HG02610 (cell line): ENCODE measurements around the gene CCDC180.
"Not testable (repeated sequence)": the region's sequence is repeated elsewhere in the genome, so short reads cannot be mapped to it uniquely, and the experiment has no call there.

Source experiments
- ATAC-seq: cut with Tn5 transposase; IDR thresholded peaks from one replicate; pipeline ENCODE4 v1.9.1; 2021; ENCODE audit warnings: mild to moderate bottlenecking, moderate library complexity; ENCODE audit not compliant: unreplicated experiment

The CCDC180 gene

DNA sequence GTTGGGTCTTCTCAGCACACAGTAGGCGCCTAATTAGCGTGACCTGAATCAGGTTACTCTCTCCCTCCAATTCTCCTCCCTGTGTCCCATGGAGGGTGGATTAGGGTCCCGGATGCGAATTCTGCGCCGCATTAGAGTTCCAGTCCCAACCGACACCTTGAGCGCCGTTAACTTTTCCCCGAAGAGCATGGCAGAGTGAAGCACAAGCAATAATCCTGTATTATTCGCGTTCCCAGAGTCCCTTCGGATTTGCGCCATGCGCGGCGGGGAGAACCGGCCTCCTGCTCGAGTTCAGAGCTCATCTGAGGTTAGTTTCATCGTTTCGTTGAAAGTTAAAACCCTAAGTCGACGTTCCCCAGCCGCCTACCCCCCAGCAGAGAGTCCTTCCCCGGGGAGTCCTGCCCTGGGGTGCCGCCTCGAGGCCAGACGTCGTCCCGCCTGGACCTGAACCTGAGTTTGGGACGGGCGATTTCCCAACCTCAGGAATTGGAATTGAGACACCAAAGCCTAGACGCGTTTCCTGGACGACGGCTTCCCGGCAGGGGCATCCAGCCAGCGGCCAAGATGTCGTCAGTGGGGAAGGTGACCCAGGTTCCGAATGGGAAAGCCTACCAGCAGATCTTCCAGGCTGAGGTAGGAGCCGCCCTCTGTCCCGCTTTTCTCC lies at the start of gene CCDC180:
TSS of gene CCDC180 (plus strand) at position 160 of the 664 bp plus-strand sequence. CDS start at position 565, 405 bp downstream.
- ATAC-seq = no peak

DNA sequence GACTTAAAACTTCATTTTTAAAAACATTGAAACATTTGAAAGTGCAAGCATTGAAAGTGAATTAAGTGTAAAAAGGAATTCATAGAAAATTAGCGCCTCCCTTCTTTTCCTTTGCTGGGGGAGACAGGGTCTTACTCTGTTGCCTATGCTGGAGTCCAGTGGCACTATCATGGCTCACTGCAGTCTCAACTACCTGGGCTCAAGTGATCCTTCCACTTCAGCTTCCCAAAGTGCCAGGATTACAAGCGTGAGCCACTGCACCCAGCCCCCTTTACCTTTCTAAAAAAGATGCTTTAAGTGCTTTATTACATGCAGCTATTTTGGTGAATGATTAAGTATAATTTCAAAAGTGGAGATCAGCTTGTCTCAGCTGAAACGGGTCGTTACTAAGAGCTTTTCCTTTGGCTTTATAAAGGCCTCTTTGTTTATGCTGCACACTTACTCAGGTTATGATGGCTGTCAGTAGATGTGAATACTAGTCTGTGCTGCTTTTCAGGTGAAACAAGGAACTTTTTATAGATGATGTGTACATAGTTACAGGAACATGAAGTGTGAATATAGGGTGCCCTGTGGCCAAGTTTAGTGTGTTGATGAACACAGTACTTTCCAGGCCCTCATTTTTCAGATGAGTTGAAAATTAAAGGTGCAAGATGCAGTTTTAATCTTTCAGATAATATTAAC lies 47.5 kb upstream of the CCDC180 start:
- not testable (repeated sequence) for ATAC-seq

DNA sequence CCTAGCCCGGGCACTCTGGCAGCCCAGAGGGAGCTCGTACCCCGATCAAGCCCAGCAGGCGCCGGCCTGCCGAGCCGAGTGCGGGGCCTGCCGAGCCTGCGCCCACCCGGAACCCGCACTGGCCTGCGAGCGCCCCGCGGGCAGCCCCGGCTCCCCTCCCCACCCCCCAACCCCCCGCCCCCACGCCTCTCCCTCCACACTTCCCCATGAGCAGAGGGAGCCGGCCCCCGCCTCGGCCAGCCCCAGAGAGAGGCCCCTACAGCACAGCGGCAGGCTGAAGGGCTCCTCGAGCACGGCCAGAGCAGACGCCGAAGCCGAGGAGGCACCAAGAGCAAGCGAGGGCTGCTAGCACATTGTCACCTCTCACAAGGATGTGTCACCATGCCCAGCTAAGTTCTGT lies 36.2 kb upstream of the CCDC180 start:
- ATAC-seq = no peak

DNA sequence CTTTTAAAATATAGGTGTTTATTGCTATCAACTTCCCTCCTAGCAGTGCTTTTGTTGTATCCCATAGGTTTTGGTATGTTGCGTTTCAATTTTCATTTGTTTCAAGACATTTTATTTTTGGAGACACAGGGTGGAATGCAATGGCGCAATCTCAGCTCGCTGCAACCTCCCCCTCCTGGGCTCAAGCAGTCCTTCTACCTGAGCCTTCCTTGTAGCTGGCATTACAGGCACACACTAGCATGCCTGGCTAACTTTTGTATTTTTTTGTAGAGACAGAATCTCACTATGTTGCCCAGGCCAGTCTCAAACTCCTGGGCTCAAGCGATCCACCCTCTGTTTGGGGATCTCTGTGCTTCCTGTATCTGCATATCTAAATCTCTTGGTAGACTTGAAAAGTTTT lies 35.4 kb upstream of the CCDC180 start:
- ATAC-seq = no peak

DNA sequence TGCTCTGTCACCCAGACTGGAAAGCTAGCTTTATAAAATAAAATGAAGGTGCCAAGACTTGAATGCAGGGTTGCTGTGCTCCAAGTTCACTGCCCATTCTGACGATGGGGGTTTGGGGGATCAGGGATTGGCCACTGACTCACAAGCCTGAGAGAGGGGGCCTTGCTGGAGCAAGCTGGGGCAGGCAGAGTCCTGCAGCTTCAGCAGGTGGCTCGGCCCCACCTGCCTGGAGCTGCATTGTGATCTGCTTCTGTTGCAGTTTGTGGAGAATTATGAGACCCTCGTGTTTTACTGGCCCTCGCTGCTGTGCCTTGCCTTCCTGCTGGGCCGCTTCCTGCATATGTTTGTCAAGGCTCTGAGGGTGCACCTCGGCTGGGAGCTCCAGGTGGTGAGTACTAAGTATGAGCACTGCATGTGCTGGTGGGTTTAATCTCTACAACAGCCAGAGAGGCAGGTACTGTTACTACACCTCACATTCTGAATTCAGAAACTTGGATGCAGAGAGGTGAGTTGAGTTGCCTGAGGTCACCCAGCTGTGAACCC lies 31.1 kb upstream of the CCDC180 start:
- no peak for ATAC-seq

GRCh38 chr9:97277953-97278352 lies 29.5 kb upstream of the CCDC180 start:
- ATAC-seq = no peak

DNA sequence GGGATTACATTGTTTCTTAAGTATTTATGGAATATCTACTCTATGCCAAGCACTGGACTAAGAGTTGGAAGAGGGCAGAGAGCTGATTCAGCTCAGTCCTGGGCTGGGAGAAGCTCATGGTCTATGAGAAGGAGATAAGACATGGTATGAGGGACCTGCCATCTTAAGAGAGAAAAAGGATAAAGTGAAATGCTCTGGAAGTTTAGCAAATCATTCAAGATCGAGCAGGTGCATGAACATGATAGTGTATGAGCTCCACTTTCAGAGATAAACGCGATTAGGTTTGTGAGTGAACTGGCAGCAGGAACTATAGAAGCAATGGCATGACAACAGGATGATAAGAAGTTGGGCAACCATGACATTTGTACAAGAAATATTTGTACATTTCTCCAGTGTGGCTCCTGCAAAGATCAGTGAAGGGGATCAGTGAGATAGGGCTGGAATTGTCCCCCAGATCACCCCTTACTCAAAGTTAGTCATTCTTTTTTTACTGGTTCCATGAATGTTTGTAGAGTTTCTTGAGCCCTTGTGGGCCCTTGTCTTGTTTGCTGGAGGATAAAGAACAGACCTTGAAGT lies 26.6 kb upstream of the CCDC180 start:
- no peak for ATAC-seq

DNA sequence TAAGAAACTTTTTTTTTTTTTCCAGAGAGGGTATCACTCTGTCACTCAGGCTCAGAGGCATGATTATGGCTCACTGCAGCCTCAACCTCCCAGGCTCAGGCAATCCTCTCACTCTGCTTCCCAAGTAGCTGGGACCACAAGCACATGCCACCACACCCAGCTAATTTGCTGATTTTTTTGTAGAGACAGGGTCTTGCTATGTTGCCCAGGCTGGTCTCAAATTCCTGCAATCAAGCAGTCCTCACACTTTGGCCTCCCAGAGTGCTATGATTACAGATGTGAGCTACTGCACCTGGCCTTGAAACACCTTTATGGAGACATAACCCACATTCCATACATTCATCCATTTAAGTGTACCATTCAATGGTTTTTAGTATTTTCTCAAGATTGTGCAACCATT lies 23.7 kb upstream of the CCDC180 start:
- no peak for ATAC-seq

- no peak for ATAC-seq
These were observed 22.7 kb upstream of the CCDC180 start for GRCh38 chr9:97284798-97285197.

GRCh38 chr9:97292200-97292599 lies 15.3 kb upstream of the CCDC180 start:
- ATAC-seq = no peak

DNA sequence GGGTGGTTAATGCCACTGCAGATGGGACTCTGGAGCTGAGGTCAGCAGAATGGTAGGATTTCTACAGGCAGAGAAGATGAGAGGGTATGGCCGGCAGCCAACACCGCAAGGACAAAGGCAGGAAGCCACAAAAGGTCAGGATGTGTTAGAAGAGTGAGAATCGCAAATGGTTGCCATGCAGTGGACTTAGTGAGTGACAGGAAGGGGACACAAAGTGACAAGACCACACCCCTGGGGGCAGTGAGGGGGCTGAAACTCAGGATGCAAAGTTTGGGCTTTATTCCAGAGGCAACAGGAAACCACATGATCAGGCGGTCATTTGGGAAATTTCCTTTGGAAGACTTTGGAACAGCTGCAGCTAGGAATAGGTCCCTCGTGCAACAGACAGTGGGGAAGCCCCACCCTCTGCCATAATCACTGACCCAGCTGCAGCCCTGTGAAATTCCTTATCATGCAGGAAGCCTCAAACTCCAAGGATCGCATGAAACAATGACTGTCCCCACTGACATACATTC lies 14.2 kb upstream of the CCDC180 start:
- ATAC-seq = no peak

GRCh38 chr9:97293818-97294217 lies 13.6 kb upstream of the CCDC180 start:
- no peak for ATAC-seq

GRCh38 chr9:97297889-97298288 lies 9.6 kb upstream of the CCDC180 start:
- no peak for ATAC-seq

GRCh38 chr9:97299809-97300414 lies 7.5 kb upstream of the CCDC180 start:
- ATAC-seq = no peak

GRCh38 chr9:97300586-97300985 lies 6.9 kb upstream of the CCDC180 start:
- no peak for ATAC-seq

GRCh38 chr9:97301974-97302373 lies 5.5 kb upstream of the CCDC180 start:
- no peak for ATAC-seq

GRCh38 chr9:97304586-97304985 lies 2.9 kb upstream of the CCDC180 start:
- ATAC-seq = no peak

GRCh38 chr9:97305501-97306298 lies 1.8 kb upstream of the CCDC180 start:
- ATAC-seq = no peak

GRCh38 chr9:97307091-97307490 lies 368 bp upstream of the CCDC180 start:
- no peak for ATAC-seq

- ATAC-seq = no peak
These were observed 1.8 kb downstream of the CCDC180 start for GRCh38 chr9:97309260-97309659.

- ATAC-seq = no peak
These were observed 2.6 kb downstream of the CCDC180 start for GRCh38 chr9:97310023-97310422.
